ENCODE measurements around the gene RHBDF1.

Gene RHBDF1

DNA sequence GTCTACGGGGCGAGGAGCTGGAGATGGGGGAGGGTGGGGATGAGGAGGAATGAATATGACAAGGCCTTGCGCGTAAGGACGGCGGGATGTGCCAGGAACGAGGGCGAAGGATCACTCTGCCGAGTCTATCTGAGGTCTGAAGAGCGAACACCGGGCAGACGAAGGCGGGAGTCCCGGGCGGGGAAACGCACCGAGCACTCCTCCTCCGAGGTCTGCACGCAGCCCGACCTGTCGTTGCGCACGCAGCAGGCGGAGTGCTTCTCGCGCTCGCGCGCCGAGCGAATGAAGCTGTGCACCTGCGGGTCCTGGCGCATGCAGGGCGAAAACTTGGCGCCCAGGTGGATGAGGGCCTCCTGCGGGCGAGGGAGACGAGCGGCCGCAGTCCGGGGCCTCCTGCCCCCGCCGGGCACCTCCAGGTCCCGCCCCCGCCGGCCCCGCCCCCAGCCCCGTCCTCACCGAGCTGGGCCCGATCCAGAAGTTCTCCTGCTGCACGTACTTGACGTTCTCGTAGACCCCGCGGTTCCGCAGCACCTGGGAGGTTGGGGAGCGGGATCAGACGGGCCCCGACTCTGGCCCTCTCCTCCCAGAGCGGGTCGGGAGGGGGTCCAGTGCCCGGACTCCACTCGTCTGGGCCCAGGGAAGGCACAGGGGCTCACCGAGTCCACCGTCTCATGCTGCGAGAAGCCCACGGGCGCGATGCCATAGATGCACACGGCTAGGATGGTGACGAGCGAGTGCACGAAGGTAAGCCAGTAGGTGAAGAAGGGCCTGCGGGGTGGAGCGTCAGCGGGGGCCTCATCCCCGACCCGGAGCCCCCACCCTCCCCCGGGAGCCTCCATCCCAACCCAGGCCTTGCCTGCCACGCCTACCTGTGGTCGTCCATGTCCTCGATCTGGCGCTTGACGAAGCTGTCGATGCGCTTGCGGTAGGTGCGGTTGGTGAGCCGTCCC, 11.2 kb downstream of the RHBDF1 start:
- no peak overlapping the region for H3K27ac ChIP-seq
- TF ChIP-seq EZH2 (IDR thresholded peaks at IDR 0.05) = no peak
- no peak for TF ChIP-seq FOXP2 (optimal IDR thresholded peaks at IDR 0.05; ENCODE audit: control extremely low read depth, extremely low read length, insufficient read depth)
- no peak for TF ChIP-seq POLR2AphosphoS5 (IDR thresholded peaks at IDR 0.05; ENCODE audit: borderline replicate concordance, low read depth, low read length)
- H3K4me3 ChIP-seq = no peak overlapping the region
- H3K9me3 ChIP-seq (ENCODE audit: low read depth, low read length) = no peaks in the 10 kb centered on the region
- no peak for DNase-seq (ENCODE audit: low read depth, low spot score)
- H3K9ac ChIP-seq (ENCODE audit: insufficient read length) = no peak overlapping the region
- peaks cover 18% of the 10 kb centered on the region; the same call in 1 of the 2 replicates for H3K36me3 ChIP-seq (ENCODE audit: insufficient read depth, low read length)

DNA sequence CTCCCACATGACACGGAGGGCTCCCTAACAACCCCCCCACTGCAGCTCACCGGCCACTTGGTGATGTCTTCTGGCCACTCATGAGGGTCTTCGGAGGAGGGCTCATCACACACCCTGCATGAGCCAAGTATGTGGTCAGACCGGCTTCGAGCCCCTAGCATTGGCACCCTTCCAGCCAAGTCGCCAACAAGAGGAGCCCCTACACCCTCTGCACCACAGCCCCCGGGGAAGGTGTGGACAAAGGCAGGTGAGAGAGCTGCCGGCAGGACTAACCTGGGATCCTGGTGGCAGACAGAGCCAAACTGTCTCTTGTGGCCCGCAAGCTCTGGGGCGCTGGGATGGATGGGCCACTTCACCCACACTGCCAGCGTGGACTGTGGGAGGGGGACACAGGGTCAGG, 12.3 kb downstream of the RHBDF1 start:
- Histone ChIP-seq H3K4me3 (no peak overlapping the region), H3K27ac (no peak overlapping the region), H3K36me3 (ENCODE audit: insufficient read depth, low read length) (peaks cover 22% of the 10 kb centered on the region; the same call in 1 of the 2 replicates), H3K9ac (ENCODE audit: insufficient read length) (no peak overlapping the region), H3K9me3 (ENCODE audit: low read depth, low read length) (no peaks in the 10 kb centered on the region)
- no peak for DNase-seq (ENCODE audit: low read depth, low spot score)
- TF ChIP-seq POLR2AphosphoS5 (IDR thresholded peaks at IDR 0.05; ENCODE audit: borderline replicate concordance, low read depth, low read length) (no peak), EZH2 (IDR thresholded peaks at IDR 0.05) (no peak), FOXP2 (optimal IDR thresholded peaks at IDR 0.05; ENCODE audit: control extremely low read depth, extremely low read length, insufficient read depth) (no peak)

DNA sequence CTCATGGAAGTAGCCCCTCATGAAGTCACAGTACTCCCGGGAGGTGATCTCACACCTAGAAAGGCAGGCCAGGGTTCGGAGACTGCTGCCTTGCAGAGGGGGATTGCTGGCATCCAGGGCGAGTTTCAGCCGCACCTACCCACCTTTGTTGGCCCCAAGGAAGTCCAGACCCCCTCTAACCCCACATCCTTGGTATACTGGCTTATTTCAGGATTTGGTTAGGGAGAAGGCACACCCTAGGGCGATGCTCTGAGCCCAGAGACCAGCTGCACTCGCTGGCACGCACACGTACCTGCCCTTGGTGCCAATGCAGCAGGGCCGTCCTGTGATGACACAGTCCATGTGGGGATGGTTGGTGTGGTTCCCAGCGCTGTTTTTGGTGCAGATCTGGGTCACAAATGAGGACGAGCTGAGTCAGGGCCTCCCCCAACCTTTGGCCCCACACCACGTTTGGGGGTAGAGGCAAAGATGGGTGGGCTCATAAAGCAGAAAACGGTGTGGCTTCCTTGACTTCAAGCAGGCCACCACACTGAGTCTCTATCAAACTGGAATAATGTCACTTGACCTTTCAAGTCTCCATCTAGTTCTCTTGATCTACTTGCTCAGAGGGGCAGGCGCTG, 12.9 kb downstream of the RHBDF1 start:
- no peak overlapping the region for H3K4me3 ChIP-seq
- H3K9ac ChIP-seq (ENCODE audit: insufficient read length) = no peak overlapping the region
- peaks cover 22% of the 10 kb centered on the region; the same call in 1 of the 2 replicates for H3K36me3 ChIP-seq (ENCODE audit: insufficient read depth, low read length)
- H3K27ac ChIP-seq = no peak overlapping the region
- no peak for DNase-seq (ENCODE audit: low read depth, low spot score)
- TF ChIP-seq EZH2 (IDR thresholded peaks at IDR 0.05) (no peak), POLR2AphosphoS5 (IDR thresholded peaks at IDR 0.05; ENCODE audit: borderline replicate concordance, low read depth, low read length) (no peak), FOXP2 (optimal IDR thresholded peaks at IDR 0.05; ENCODE audit: control extremely low read depth, extremely low read length, insufficient read depth) (no peak)
- H3K9me3 ChIP-seq (ENCODE audit: low read depth, low read length) = no peaks in the 10 kb centered on the region

DNA sequence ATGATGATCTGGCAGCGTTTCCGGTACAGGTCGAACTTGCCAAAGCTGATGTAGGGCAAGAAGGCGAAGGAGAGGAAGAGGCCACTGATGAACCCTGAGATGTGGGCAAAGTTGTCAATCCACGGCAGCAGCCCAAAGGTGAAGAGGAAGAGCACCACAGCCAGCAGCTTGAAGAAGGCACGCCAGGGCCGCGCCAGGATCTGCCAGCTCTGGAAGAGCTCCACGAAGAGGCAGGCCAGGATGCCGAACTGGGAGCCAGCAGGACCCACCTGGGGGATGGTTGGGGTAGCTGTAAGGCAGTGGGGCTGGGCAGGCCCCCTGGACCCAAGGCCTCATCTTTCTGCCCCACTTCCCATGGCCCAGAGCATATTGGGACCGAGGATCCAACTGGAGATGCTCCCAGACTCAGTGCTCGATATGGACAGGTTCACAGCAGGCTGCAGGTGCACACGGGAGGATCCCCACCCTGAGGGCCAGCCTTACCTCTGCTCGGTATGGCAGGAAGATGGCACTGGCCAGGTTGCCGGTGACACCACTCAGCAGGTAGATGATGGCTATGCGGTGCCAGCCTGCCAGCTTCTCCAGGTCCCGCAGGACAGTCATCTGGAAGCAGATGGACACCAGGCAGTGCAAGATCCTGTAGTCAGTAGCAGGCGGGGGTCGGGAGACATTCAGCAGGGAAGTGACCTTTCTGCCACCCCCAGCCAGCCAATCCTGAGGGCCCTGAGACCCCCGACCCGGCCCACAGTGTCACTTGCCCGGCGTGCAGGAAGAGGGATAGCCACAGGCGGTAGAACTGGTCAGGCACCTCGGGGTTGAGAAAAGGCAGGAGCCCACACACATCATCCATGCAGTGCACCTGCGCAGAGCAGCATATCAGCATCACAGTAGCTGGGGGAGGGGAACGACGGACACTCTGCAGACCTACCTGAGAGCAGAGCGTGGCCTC, 13.7 kb downstream of the RHBDF1 start:
- Histone ChIP-seq H3K9me3 (ENCODE audit: low read depth, low read length) (no peaks in the 10 kb centered on the region), H3K4me3 (no peak overlapping the region), H3K9ac (ENCODE audit: insufficient read length) (no peak overlapping the region), H3K36me3 (ENCODE audit: insufficient read depth, low read length) (peaks cover 22% of the 10 kb centered on the region; the same call in 1 of the 2 replicates), H3K27ac (no peak overlapping the region)
- DNase-seq (ENCODE audit: low read depth, low spot score) = no peak
- TF ChIP-seq EZH2 (IDR thresholded peaks at IDR 0.05) (no peak), FOXP2 (optimal IDR thresholded peaks at IDR 0.05; ENCODE audit: control extremely low read depth, extremely low read length, insufficient read depth) (no peak), POLR2AphosphoS5 (IDR thresholded peaks at IDR 0.05; ENCODE audit: borderline replicate concordance, low read depth, low read length) (no peak)

DNA sequence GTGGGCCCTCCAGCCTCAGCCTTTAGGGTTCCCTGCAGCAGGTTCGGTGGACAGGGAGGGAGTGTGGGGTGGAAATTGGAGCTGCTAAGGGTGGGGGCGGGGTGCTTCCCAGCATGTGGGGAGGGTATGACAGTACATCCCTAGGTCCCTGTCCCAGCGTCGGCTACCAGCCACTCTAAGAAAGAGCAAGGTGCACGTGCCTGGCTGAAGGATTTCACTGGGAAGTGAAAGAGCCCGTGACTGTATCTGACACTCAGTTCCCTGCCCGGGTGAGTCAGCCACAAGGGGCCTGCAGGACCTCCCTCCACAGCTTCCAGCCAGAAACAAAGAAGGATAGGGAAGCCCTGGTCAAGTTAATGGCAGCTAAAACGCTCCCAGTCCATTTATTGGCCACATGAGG, 14.7 kb downstream of the RHBDF1 start:
- TF ChIP-seq EZH2 (IDR thresholded peaks at IDR 0.05) (no peak), POLR2AphosphoS5 (IDR thresholded peaks at IDR 0.05; ENCODE audit: borderline replicate concordance, low read depth, low read length) (no peak), FOXP2 (optimal IDR thresholded peaks at IDR 0.05; ENCODE audit: control extremely low read depth, extremely low read length, insufficient read depth) (no peak)
- peaks cover 22% of the 10 kb centered on the region; the same call in 1 of the 2 replicates for H3K36me3 ChIP-seq (ENCODE audit: insufficient read depth, low read length)

DNA sequence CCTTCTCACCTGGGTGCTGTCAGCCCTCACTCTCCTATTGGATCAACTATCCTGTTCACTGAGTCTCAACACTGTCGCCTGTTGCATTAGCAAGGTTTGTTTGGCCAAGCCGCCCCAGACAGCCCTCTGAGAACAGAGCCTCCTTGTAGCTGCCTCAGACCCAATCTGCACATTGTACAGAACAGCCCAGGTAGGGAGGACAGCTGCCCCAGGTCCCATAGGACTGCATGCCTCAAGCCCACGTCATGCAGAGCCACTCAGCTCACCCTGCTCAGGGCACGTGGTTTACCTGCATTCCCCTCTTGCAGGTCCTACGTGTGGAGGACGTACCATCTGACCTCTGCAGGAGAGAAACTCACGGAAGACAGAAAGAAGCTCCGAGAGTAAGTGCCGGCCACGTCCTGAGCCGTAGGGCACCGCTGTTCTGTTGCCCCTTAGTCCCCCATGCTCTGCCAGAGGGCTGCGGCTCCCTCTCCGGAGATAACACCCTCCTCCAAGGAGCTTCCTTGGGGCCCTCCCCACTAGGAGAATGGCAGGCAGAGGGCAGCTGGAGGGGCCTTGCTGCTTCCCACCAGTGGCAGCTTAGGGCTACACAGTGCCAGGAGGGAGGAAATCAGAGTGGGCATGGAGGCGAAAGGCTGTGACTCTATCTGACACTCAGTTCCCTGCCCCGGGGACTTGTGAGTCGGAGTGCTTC, 16.1 kb downstream of the RHBDF1 start:
- no peak for TF ChIP-seq POLR2AphosphoS5 (IDR thresholded peaks at IDR 0.05; ENCODE audit: borderline replicate concordance, low read depth, low read length)
- no peak for TF ChIP-seq FOXP2 (optimal IDR thresholded peaks at IDR 0.05; ENCODE audit: control extremely low read depth, extremely low read length, insufficient read depth)
- no peak for TF ChIP-seq EZH2 (IDR thresholded peaks at IDR 0.05)
- no peak for DNase-seq (ENCODE audit: low read depth, low spot score)
- Histone ChIP-seq H3K9ac (ENCODE audit: insufficient read length) (no peak overlapping the region), H3K9me3 (ENCODE audit: low read depth, low read length) (no peaks in the 10 kb centered on the region), H3K36me3 (ENCODE audit: insufficient read depth, low read length) (peaks cover 25% of the 10 kb centered on the region; the same call in 1 of the 2 replicates), H3K27ac (no peak overlapping the region), H3K4me3 (no peak overlapping the region)

More for the DNA sequence above, 14.7 kb downstream of the RHBDF1 start:
- H3K9ac ChIP-seq (ENCODE audit: insufficient read length) = no peak overlapping the region
- no peak overlapping the region for H3K4me3 ChIP-seq
- no peak overlapping the region for H3K27ac ChIP-seq
- no peaks in the 10 kb centered on the region for H3K9me3 ChIP-seq (ENCODE audit: low read depth, low read length)
- DNase-seq (ENCODE audit: low read depth, low spot score) = no peak

DNA sequence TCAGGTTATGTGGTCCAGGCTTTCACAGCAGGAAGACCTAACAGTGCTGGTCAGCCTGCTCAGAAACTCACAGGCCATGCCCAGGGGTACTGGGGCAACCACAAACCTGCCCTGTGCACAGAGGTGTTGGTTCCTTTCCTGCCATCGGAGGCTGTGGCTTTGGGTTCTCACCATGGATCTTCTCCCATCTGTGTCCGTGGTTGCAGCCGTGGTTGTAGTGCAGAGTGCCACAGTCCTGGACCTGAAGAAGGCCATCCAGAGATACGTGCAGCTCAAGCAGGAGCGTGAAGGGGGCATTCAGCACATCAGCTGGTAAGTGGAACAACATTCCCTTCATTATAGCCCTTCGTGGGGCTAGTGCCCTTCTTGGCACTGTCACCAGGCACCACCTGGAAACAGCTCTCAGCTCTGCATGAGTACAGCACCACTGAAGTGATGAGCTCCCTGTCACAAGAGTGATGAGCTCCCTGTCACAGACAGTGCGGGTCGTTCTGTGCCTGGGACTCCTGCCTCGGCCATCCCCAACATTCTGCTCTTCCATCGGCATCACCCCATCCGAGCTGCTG, 16.8 kb downstream of the RHBDF1 start:
- Histone ChIP-seq H3K9ac (ENCODE audit: insufficient read length) (no peak overlapping the region), H3K27ac (no peak overlapping the region), H3K4me3 (no peak overlapping the region), H3K9me3 (ENCODE audit: low read depth, low read length) (no peaks in the 10 kb centered on the region), H3K36me3 (ENCODE audit: insufficient read depth, low read length) (peaks cover 32% of the 10 kb centered on the region; the same call in 1 of the 2 replicates)
- DNase-seq (ENCODE audit: low read depth, low spot score) = no peak
- TF ChIP-seq EZH2 (IDR thresholded peaks at IDR 0.05) (no peak), FOXP2 (optimal IDR thresholded peaks at IDR 0.05; ENCODE audit: control extremely low read depth, extremely low read length, insufficient read depth) (no peak), POLR2AphosphoS5 (IDR thresholded peaks at IDR 0.05; ENCODE audit: borderline replicate concordance, low read depth, low read length) (no peak)

All from SK-N-MC (cell line).